ENCODE results near the gene RAB1A. TPM values are rescaled to one million over a fixed set of nuclear protein-coding genes. Genes with fewer than 3 reads are reported as not detected.
A peak's percentile ranks its signal among the peaks of the same experiment; 100 is the strongest.

RAB1A gene
- total and polyA plus RNA-seq, 9 of the 15 experiments (the other 6 are each of a cell fraction or from before 2014, with no cell fraction given): 43.8 to 163 (median 67.7) TPM

- TF ChIP-seq ARID1B (IDR thresholded peaks at IDR 0.05) (peak; percentile 86), MAFF (IDR thresholded peaks at IDR 0.05; ENCODE audit: low read length) (peak; percentile 23; the same call in 1 of the 2 replicates), CCAR2 (IDR thresholded peaks at IDR 0.05; ENCODE audit: low read depth, low read length) (no peak), TRIM25 (IDR thresholded peaks at IDR 0.05; ENCODE audit: borderline replicate concordance) (no peak), E2F8 (IDR thresholded peaks at IDR 0.05; ENCODE audit: low read depth, partially characterized antibody) (no peak), MCM3 (IDR thresholded peaks at IDR 0.05) (no peak), ZFP36 (IDR thresholded peaks at IDR 0.05; ENCODE audit: low read depth, low read length, partially characterized antibody) (no peak), UBTF (IDR thresholded peaks at IDR 0.05; ENCODE audit: borderline replicate concordance in 1 of 2, low read depth in 2 of 2, low read length in 2 of 2) (0 out of 4 replicates have a peak, but pooled peaks of 1 of the 2 experiments have one; percentile 39), SREBF1 (IDR thresholded peaks at IDR 0.05; ENCODE audit: borderline replicate concordance, low read depth, low read length) (no peak), E4F1 (CRISPR knock-in tag; IDR thresholded peaks at IDR 0.05; ENCODE audit: borderline replicate concordance) (no peak), NR2F6 (CRISPR knock-in tag; IDR thresholded peaks at IDR 0.05) (no peak)
Observed at GRCh38 chr2:65081232-65081685, 48.6 kb downstream of the RAB1A start (continued).

Measured in K562 (cell line).